HG03520 (cell line): ENCODE data around the gene LMAN1L.

Experiments used
- ATAC-seq: cut with Tn5 transposase; IDR thresholded peaks from one replicate; pipeline ENCODE4 v1.9.1; 2021; ENCODE audit warnings: mild to moderate bottlenecking, moderate library complexity; ENCODE audit not compliant: unreplicated experiment

The LMAN1L gene

GRCh38 chr15:74809956-74810355 is 2.7 kb upstream of the LMAN1L start:
- ATAC-seq: no peak

DNA sequence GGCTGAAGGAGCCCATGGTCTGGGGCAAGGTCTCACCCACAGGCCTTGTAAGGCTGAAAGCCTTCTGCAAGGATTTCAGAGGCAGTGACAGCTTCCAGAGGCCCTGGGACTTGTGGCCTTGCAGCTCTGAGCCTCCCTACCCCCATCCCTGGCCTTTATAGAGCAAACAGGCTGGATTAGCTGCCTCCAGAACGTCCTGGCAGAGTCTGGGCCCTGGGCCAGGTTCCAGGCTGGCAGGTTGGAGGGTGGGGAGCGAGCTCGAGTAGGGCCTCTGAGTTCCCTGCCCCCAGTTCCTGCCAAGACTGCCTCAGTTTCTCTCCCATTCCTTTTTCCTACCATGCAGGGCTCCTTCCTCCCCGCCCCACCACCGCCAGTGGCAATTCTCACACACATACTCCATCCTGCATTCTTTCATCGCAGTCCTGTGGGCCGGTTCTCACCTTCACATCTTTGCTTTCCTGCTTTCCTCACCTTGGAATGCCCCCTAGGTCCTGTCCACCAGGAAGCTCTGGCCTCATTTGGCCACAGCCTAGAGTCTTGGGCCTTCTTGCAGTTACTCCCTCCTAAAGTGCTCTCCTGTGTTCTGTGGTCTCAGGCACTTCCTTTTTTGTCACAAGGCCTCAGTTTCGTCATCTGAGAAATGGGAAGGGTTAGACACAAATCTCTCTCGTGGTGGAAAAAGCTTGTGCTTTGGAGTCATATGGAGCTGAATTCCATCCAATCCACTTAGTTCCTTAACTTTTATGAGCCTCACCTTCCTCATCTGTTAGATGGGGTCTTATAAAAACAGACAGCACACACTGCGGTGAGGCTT is 2.7 kb downstream of the LMAN1L start:
- no peak for ATAC-seq

- ATAC-seq: no peak
These were observed 3.3 kb downstream of the LMAN1L start for GRCh38 chr15:74815961-74816360.

- ATAC-seq: no peak
These were observed 4.2 kb downstream of the LMAN1L start for GRCh38 chr15:74816624-74817369.

DNA sequence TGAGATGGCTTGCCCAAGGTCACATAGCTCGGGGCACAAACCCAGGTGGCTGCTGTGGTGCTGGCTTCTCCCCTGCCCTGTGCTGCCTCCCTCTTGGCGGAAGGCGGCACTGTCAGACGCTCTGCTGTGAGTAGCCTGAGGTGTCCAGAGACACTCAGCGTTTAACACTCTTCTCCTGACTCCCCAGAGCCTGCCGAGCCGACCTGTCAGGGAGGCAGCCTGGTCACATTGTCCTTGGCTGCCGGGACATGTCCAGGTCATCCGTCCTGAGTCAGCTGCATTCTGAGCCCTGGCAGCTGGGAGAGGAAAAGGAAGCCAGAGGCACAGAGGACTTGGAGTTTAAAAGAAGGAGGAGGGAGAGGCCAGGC is 4.7 kb downstream of the LMAN1L start:
- no peak for ATAC-seq

- ATAC-seq: no peak
These were observed 7.4 kb downstream of the LMAN1L start for GRCh38 chr15:74820056-74820455.

GRCh38 chr15:74821091-74821789 is 8.6 kb downstream of the LMAN1L start:
- ATAC-seq: peak; percentile 63

DNA sequence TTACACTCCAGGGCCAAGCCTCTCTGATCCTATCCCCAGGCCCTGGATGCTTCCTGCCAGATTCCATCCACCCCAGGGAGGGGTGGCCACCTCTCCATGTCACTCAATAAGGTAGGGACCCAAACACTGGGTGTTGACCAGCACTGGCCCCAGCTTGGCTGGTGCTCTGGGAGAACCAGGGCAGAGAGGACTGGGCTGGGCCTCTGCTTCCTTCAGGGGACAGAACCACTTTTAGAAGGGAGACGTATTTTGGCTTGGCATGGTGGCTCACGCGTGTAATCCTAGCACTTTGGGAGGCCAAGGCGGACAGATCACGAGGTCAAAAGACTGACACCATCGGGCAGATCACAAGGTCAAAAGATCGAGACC is 9.1 kb downstream of the LMAN1L start:
- no peak for ATAC-seq

DNA sequence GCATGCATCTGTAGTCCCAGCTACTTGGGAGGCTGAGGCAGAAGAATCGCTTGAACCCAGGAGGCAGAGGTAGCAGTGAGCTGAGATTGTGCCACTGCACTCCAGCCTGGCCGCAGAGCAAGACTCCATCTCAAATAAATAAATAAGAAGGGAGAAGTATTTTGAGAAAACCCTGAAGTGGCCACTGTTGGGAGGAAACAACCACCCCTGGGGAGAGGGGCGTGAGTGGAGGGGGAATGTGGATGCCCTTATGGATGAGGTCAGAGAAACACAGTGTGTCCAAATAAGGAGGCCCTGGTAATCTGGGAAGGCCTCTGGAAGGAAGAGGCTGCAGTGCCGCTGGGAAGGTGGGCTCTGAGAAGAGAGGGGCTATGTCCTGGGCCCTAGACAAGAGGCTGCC is 9.6 kb downstream of the LMAN1L start:
- ATAC-seq: no peak

- no peak for ATAC-seq
These were observed 10.7 kb downstream of the LMAN1L start for GRCh38 chr15:74823324-74823723.

DNA sequence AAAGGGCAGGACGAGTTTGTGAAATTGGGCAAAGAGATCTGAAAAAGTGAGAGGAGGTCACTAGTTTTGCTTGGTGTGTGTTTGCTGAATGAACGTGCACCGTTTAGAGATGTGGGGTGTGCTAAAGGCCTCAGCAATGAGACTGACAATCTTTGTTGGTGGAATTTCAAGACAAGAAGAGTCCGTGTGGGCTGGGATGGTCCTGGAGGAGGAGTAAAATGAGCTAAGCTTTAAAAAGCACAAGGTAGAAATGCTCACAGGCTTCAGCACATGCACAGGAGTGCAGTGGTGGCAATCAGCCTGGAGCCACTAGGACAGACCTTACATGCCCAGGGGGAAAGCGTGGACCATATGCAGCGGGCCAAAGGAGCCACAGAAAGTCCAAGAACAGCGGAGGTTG is 12.3 kb downstream of the LMAN1L start:
- no peak for ATAC-seq

DNA sequence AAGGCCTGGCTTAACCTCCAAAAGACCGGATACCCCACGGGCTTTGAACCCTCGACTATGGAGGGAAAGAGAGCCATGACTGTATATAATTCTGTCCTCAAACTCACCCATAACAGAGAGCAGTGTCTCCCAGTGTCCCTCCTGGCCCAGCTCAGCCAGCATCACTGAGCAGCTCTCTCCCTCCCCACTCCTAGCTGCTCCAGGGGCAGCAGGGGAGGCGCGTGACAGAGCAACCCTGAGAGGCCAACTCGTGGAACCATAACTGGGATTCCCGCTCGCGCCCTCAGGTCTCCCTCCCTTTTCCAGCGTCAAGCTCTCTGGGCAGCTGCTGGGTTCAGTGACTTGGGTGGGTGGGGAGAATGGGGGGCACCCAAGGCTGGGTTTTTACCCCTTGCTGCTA is 13.2 kb downstream of the LMAN1L start:
- ATAC-seq: no peak

DNA sequence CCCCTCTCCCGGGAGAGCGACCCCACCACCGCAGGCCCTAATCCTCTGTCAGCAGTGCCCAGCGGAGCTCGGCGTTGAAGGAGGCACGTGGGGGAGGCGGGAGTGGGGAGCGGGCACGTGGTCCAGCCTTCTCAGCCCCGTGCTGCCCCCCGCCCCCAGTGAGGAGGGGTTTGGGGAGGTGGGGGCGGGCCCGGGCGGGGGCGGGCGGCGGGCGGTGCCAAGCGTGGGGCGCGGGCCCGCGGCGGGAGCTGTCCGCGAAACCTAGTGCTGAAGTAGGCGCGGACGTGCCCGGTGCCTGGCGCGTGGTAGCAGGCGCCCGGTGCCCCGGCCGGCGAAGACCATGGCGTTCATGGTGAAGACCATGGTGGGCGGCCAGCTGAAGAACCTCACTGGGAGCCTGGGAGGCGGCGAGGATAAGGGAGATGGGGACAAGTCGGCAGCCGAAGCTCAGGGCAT is 13.8 kb downstream of the LMAN1L start, which contains the start of gene CPLX3:
TSS of gene CPLX3 (plus strand) at position 264 of the 456 bp plus-strand sequence. CDS start at position 341, 77 bp downstream.
- ATAC-seq: no peak

DNA sequence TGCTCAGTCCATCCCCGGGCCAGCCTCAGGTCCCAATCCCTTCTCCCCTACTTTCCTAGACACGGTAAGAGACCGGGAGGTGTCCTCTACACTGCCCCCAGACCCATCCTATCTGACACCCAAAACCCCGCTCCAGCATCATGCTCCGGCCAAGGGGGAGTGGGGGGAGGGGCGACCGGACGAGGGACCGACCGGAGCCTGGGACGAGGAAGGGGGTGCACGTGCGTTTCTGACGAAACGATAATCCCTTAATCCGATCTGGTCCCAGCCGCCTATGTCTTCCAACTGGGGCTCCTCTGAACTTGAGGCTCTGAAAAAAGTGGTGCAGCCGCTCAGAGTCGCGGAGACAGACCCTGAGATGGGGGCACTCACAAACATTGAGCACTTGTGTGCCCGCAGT is 14.3 kb downstream of the LMAN1L start:
- no peak for ATAC-seq

- no peak for ATAC-seq
These were observed 15.0 kb downstream of the LMAN1L start for GRCh38 chr15:74827614-74828013.

- ATAC-seq: no peak
These were observed 16.2 kb downstream of the LMAN1L start for GRCh38 chr15:74828835-74829234.

- no peak for ATAC-seq
These were observed 16.9 kb downstream of the LMAN1L start for GRCh38 chr15:74829486-74829885.

DNA sequence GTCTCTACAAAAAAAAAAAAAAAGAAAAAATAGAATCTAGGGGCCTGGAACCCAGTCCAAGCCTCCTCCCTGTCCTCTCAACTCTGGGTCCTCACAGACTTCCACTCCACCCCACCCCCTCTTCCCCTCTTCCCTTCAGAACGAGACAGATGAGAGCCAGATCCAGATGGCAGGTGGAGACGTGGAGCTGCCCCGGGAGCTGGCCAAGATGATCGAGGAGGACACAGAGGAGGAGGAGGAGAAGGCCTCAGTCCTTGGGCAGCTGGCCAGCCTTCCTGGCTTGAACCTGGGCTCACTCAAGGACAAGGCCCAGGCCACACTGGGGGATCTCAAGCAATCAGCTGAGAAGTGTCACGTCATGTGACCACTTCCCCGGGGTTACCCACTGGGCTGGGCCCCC is 17.4 kb downstream of the LMAN1L start:
- ATAC-seq: no peak

DNA sequence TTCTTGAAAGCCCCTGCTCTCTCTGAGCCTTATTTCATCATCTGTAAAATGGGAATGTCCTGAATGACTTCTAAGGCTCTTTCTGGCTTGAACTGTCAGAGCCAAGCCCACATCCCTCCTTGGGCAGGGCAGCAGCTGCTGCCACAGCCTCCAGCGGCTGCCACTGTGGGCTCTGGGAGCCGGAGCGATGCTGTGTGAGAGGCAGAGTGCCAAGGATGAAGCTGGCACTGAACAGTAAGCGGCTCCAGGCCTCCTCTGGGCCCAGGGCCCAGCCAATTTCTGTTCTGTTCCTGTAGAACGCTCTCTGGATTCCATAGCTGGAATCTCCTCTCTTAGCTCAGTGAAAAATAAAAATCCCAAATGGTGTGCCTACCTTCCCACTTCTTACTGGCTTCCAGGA is 18.2 kb downstream of the LMAN1L start:
- ATAC-seq: no peak

- no peak for ATAC-seq
These were observed 19.3 kb downstream of the LMAN1L start for GRCh38 chr15:74831813-74832495.

DNA sequence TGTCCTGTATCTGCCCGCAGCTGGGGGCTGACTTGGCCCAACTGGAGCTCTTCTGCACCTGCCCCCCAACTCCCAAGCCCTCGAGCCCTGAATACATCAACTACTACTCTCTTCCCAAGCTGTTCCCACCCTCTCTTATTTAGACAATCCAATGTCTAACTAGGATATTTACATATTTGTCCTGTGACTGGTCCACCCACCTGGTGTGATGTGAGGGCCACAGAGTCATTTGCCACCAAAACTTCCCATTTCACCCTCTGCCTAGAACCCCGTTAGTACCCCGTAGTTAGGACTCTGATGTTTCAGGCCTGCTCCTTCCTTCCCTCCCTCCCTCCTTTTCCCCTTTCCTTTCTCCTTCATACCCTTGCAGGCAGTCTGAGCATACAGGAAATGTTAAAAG is 20.2 kb downstream of the LMAN1L start:
- no peak for ATAC-seq
